Activated CD8-positive, alpha-beta T cell treated with anti-CD3 and anti-CD28 coated beads for 36 hours (primary cell): Measurements from ENCODE around the gene RAB8A. TPM values are rescaled to one million over a fixed set of nuclear protein-coding genes. Genes with fewer than 3 reads are reported as not detected.
A peak's percentile ranks its signal among the peaks of the same experiment; 100 is the strongest.

Experiments used
- ATAC-seq: fragments of 200-7000 bp; cut with Tn5 transposase; one replicate; pipeline ENCODE4 v1.10.0; 2021; ENCODE audit warnings: mild to moderate bottlenecking, moderate library complexity
- CTCF ChIA-PET: fragments of 350-600 bp; sonication (Branson Sonifier 250); formaldehyde crosslinking; loops from one replicate; lab custom pipeline; 2021; ENCODE audit warnings: antibody characterized with exemption; lab: Charles Lee
- POLR2A ChIA-PET: fragments of 350-600 bp; sonication (Branson Sonifier 250); formaldehyde crosslinking; loops from one replicate; lab custom pipeline; 2021; ENCODE audit warnings: antibody characterized with exemption; lab: Charles Lee
- DNase-seq: peaks from one replicate; pipeline ENCODE4 v3.0.0-alpha.2; 2020
- H3K27ac Mint-ChIP-seq: one replicate; pipeline ENCODE4 v1.8.0; 2021; ENCODE audit warnings: mild to moderate bottlenecking, mixed read lengths
- H3K27me3 Mint-ChIP-seq: one replicate; pipeline ENCODE4 v1.8.0; 2021; ENCODE audit warnings: mixed read lengths
- H3K36me3 Mint-ChIP-seq: one replicate; pipeline ENCODE4 v1.8.0; 2021; ENCODE audit warnings: low read depth, mixed read lengths
- H3K4me1 Mint-ChIP-seq: one replicate; pipeline ENCODE4 v1.8.0; 2021; ENCODE audit warnings: low read depth, mixed read lengths
- H3K4me3 Mint-ChIP-seq: one replicate; pipeline ENCODE4 v1.8.0; 2021; ENCODE audit warnings: mild to moderate bottlenecking, moderate library complexity, mixed read lengths
- H3K9me3 Mint-ChIP-seq: one replicate; pipeline ENCODE4 v1.8.0; 2021; ENCODE audit warnings: mixed read lengths
- CTCF ChIP-seq: fragments of 200-600 bp; IDR thresholded peaks from one replicate; pipeline ENCODE4 v1.8.0; 2022; ENCODE audit warnings: antibody characterized with exemption, mild to moderate bottlenecking
- intact Hi-C: fragments of 100-400 bp; cut with micrococcal nuclease; formaldehyde crosslinking; loops from one replicate; pipeline ENCODE4 v1.10.0; 2022
- total RNA-seq, 2 experiments: library from RNA; stranded (reverse); gene quantifications; one replicate each; pipeline ENCODE4 v1.2.3, GENCODE V29; 2021

RAB8A gene
- total RNA-seq, 2 experiments from 2014 or later = 123 to 128 TPM

GRCh38 chr19:16115301-16116039, 3.8 kb downstream of the RAB8A start:
- Mint-ChIP-seq H3K36me3 (peaks cover 54% of the 10 kb centered on the region), H3K27ac (peak overlapping the region; percentile 50), H3K4me3 (no peak overlapping the region), H3K9me3 (no peaks in the 10 kb centered on the region), H3K4me1 (peaks cover 68% of the 10 kb centered on the region), H3K27me3 (no peaks in the 10 kb centered on the region)
- no peak for ATAC-seq
- DNase-seq = no peak
- intact Hi-C loops = no loop called here
- TF ChIP-seq CTCF = no peak
- ChIA-PET CTCF (interaction anchor here (0.7 to 1.7 kb wide), 2 partner anchors 38 to 74 kb away, joined by 3 to 4 read pairs; no protein-coding TSS in a partner anchor), POLR2A (interaction anchor here (0.7 to 1.2 kb wide), 3 partner anchors 15 to 70 kb away, joined by 3 to 4 read pairs (median 3); no protein-coding TSS in a partner anchor)

GRCh38 chr19:16116067-16116466, 4.4 kb downstream of the RAB8A start:
- no peaks in the 10 kb centered on the region for H3K9me3 Mint-ChIP-seq
- peak overlapping the region; percentile 50 for H3K27ac Mint-ChIP-seq

GRCh38 chr19:16117594-16118033, 5.9 kb downstream of the RAB8A start:
- POLR2A ChIA-PET = interaction anchor here (0.8 to 1.6 kb wide), 2 partner anchors 9 to 18 kb away, joined by 3 read pairs; no protein-coding TSS in a partner anchor
- Mint-ChIP-seq H3K9me3 (no peaks in the 10 kb centered on the region), H3K4me1 (peaks cover 63% of the 10 kb centered on the region), H3K4me3 (no peak overlapping the region), H3K36me3 (peaks cover 58% of the 10 kb centered on the region), H3K27ac (peak overlapping the region; percentile 93), H3K27me3 (no peaks in the 10 kb centered on the region)
- no peak for ATAC-seq
- no peak for TF ChIP-seq CTCF
- intact Hi-C loops = no loop called here
- CTCF ChIA-PET = interaction anchor here (1.0 to 2.6 kb wide), 5 partner anchors 31 to 76 kb away, joined by 3 to 9 read pairs (median 4); no protein-coding TSS in a partner anchor
- DNase-seq = no peak

More at GRCh38 chr19:16116067-16116466, 4.4 kb downstream of the RAB8A start:
- intact Hi-C loops = no loop called here
- Mint-ChIP-seq H3K27me3 (no peaks in the 10 kb centered on the region), H3K36me3 (peaks cover 57% of the 10 kb centered on the region), H3K4me1 (peaks cover 66% of the 10 kb centered on the region), H3K4me3 (no peak overlapping the region)
- ATAC-seq (no peak), DNase-seq (no peak)
- no peak for TF ChIP-seq CTCF
- POLR2A ChIA-PET = interaction anchor here (0.7 to 1.2 kb wide), 2 partner anchors 16 to 70 kb away, joined by 3 to 4 read pairs; no protein-coding TSS in a partner anchor
- CTCF ChIA-PET = interaction anchor here (0.9 to 1.7 kb wide), 3 partner anchors 10 to 54 kb away, joined by 3 to 4 read pairs (median 3); no protein-coding TSS in a partner anchor

- Mint-ChIP-seq H3K4me1 (peaks cover 56% of the 10 kb centered on the region), H3K4me3 (peak overlapping the region; percentile 32), H3K27me3 (no peaks in the 10 kb centered on the region), H3K9me3 (no peaks in the 10 kb centered on the region), H3K27ac (peak overlapping the region; percentile 93), H3K36me3 (peaks cover 54% of the 10 kb centered on the region)
- ChIA-PET CTCF (interaction anchor here (1.0 to 2.6 kb wide), 4 partner anchors 32 to 77 kb away, joined by 3 to 9 read pairs (median 5); no protein-coding TSS in a partner anchor), POLR2A (interaction anchor here (0.7 to 2.1 kb wide), 8 partner anchors 8 to 66 kb away, joined by 3 to 8 read pairs (median 3); partner anchors contain the start of genes FAM32A and HSH2D)
- intact Hi-C loops = no loop called here
- ATAC-seq = peak; percentile 75
- DNase-seq = peak; percentile 70
- TF ChIP-seq CTCF = peak; percentile 14
Observed at GRCh38 chr19:16118489-16119033, 6.9 kb downstream of the RAB8A start.
